ENCODE results near the gene RHOT2.

RHOT2 gene

GRCh38 chr16:667780-668518, at the start of gene RHOT2:
Gene RHOT2, plus strand, starts transcription at chr16:668132. Its CDS starts 68 bp downstream, at chr16:668200.
- DNase-seq (ENCODE audit: low read depth): peak; percentile 85

DNA sequence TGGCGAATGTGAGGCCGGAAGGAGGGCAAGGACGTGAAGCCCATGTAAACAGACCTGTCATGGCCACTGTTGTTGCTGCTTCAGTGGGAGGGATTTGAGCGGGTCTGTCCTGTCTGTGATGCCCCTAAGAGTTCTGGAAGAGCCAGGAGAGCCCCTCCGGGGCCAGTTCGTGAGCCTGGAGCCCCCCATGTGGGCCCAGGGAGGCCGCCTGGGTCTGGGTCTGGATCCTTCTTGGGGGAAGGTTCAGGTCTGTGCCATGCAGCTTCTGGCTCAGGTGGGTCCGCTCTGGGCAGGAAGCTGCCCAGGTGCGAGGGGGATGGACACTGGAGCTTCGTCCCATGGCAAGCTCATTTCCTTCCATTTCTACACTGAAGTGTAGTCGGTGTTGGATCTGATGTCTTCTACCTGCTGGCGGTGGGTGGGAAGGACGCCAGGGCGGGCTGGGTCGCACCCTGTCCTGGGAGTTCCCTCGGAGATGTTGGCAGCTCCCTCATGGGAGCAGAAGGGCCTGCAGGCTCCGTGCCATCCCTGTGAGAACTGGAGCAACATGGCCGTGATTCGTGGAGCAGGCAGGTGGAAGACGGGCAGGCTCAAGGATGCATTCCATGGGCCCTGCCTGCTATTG, 48.3 kb upstream of the RHOT2 start:
- DNase-seq (ENCODE audit: low read depth): no peak

DNA sequence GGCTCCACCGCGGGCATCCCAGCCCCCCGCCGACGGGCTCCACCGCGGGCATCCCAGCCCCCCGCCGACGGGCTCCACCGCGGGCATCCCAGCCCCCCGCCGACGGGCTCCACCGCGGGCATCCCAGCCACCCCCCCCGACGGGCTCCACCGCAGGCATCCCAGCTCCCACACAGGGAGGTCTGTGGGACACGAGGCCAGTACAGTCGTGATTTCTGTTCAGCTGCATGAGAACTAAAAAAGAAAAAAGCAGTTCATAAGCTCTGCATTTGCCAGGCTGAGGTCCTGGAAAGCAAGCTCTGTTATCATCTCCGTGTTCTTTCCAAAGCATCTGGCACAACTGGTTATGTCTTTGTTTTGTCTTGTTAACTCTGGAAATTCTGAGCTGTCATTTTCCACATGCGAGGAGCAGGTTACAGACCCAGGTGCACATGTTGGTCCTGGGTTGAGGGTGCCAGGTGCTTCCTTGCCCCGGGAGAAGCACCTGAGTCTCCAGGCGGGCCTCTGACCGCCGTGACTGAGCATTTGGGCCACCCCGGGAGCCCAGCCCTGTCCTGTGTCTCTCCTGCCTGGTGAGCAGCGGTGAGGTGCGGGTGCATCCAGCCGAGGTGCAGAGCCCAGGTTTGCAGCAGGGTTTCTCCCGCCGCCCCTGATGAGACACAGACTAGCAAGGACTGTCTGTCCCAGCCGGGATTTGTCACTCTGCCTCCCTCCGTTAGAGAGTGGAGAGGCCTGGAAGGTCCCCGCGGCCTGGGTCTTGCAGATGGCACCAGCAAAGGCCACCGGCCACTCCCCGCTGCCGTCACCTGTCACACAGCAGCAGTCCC, 47.0 kb upstream of the RHOT2 start:
- no peak for DNase-seq (ENCODE audit: low read depth)

DNA sequence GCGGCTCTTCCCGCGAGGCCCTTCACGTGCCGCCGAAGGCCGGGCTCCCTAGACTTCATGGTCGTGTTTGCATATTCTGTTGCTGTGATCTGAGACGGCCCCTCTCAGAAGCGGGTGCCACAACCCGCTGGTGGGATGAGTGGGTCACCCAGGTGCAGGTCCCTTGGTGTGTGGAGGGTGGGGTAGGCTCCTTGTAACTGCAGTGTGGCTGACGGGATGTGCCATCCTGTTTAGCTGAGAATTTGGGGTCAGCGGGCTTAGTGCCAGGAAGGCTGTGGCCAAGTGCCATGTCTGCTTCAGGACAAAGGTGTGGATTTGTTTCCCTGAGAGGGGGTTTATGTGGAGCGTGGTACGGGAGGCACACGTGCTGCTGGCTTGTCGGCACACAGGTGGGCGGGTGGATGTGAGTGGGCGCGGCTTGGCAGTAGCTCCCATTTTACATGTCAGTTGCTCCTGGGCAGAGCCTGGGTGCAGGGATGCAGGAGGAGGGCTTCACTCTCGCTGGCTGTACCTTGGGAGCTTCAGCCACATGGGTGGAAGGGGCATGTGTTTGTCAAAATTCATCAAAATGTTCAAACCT, 46.3 kb upstream of the RHOT2 start:
- no peak for DNase-seq (ENCODE audit: low read depth)

DNA sequence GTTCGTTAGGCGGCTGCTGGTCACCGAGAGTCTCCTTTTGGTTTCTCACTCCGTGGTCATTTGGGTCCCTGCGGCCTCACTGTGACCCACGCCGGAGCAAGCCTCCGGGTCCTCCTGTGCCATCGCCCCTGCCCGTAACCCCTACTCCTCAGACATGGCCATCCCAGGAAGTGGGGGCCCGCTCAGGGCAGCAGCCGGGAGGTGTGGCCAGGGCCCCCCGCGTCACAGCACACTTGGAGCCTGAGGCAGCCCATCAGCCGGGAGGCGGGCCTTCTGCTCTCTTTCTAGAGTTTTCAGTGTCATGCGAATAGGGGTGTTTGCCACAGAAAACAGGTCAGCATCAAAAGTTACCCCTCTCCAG, 45.0 kb upstream of the RHOT2 start:
- no peak for DNase-seq (ENCODE audit: low read depth)

DNA sequence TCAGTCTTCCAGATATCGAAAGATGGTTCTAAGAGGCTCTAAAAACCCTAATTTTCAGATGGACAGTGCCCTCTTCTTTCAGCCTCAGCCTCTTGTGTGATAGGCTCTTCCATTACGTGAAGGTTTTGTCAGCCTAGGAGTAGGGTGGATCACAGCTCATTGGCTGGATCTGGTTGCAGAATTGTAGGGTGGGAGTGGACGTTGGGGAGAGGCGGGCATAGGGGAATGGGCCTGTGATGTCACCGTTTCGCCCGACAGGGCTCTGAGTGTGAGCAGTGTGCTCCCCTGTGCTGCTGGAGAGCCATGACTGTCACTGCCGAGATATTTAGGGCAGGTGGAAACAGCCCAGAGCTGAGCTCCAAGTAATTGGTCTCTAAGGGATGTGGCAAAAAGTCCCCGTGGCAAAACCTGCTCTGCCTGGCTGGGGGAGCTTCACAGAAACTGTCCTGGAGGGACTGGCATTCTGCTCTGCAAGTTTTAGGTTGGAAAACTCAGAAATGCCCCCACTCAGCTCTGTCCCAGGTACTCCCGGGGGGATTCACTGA, 43.3 kb upstream of the RHOT2 start:
- DNase-seq (ENCODE audit: low read depth): no peak

GRCh38 chr16:625117-625976, 42.6 kb upstream of the RHOT2 start:
- no peak for DNase-seq (ENCODE audit: low read depth)

GRCh38 chr16:625977-626765, 41.8 kb upstream of the RHOT2 start:
- DNase-seq (ENCODE audit: low read depth): no peak

GRCh38 chr16:626787-627453, 41.0 kb upstream of the RHOT2 start:
- DNase-seq (ENCODE audit: low read depth): no peak

- no peak for DNase-seq (ENCODE audit: low read depth)
Observed at GRCh38 chr16:627454-628239, 40.3 kb upstream of the RHOT2 start.

DNA sequence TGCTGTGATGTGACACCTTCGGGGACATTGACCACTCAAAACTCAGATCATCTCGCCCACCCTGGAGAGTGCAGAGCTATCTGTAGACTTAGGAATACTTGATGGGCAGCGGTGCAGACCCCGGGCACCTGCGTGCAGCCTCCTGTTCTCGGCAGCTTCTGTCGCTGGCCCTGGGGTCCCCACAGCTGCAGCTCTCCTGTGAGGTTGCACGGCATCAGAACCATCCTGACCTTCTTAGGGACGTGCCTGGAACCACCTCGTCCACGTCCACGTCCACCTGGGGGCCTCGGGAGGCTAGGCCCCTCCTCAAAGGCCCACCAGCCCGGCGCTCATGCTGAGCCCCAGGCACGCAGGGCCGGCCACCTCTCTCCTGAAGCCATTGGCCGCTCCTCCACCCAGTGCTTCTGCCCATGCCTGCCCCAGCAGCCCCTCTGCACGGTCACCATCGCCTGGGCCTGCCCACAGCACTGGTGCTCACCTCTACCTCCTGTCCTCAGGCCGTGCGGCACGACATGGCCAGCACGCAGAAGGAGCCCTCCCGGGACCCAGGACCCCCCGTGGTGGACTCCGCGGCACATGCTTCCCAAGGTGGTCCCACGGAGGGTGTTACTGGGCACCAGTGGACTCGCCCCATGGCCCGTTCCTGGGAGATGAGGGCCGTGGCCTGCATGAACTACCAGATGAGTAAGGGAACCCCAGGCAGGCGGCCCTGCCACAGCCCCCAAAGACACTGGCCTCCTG, 39.4 kb upstream of the RHOT2 start:
- DNase-seq (ENCODE audit: low read depth): no peak

- DNase-seq (ENCODE audit: low read depth): no peak
Observed at GRCh38 chr16:629185-629832, 38.6 kb upstream of the RHOT2 start.

GRCh38 chr16:629833-630248, 38.1 kb upstream of the RHOT2 start:
- DNase-seq (ENCODE audit: low read depth): no peak

DNA sequence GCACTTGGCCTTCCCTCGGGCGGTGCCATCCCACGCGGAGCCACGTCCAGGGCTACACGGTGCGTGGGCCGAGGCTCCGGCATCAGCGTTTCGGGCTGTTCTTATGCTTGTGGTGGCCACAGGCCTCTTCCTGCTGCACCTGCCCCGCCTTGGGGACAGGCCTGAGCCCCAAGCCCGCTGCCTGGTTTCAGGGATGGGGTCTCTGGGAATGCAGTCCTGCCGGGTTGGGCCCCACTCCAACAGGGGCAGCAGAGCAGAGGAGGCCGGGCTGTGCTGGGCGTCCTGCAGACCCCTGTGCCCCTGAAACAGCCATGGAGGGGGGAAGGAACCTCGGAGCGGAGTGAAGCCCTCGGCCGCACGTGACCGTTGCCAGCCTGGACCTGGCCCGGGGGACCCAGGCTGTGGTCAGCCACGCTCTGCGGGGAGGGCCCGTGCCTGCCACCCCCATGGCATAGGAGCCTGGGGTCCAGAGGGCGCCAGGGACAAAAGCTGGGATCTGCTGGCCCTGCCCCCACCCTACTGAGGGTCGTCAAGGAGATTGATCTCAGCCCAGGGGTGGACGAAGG, 37.6 kb upstream of the RHOT2 start:
- DNase-seq (ENCODE audit: low read depth): no peak

DNA sequence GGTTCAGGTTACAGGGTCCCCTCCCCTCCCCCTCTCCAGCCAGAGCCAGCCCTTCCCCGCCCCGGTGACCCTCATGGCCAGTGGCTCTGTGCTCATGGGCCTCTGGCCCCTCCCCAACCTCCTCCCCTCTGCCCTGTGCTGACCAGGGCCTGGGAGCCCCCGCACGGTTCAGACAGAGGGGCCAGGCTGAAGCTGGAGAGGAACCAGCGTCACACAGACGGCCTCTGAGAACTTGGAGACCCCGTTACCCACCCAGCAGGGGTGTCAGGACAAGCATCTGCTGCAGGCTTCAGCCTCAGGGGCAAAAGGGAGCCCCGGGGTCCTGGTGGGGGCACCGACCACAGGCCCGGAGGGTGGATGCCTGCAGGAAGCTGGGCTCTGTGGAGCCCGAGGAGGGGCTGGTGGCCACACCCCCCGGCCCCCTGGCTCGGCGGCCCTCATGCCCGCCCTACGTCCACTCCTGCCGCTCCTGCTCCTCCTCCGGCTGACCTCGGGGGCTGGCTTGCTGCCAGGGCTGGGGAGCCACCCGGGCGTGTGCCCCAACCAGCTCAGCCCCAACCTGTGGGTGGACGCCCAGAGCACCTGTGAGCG, 37.0 kb upstream of the RHOT2 start, which contains the start of gene WFIKKN1:
Gene WFIKKN1, plus strand, starts transcription at position 171 of the 591 bp plus-strand sequence. Its CDS starts 269 bp downstream, at position 440.
- DNase-seq (ENCODE audit: low read depth): no peak

GRCh38 chr16:631808-632358, 36.0 kb upstream of the RHOT2 start:
- DNase-seq (ENCODE audit: low read depth): no peak
